Neuronal stem cell (in vitro differentiated cells): Measurements from ENCODE around the gene ZNF148.

Experiments used
- DNase-seq: peaks from one replicate; pipeline ENCODE4 v3.0.0-alpha.2; 2013; ENCODE audit warnings: low spot score
- H2AFZ ChIP-seq: one replicate; pipeline ENCODE4 v1.6.1; 2013; ENCODE audit warnings: mild to moderate bottlenecking, low read length, inconsistent platforms
- H2AK5ac ChIP-seq: 2 replicates; pipeline ENCODE4 v1.6.1; 2013; ENCODE audit warnings: low read depth, mild to moderate bottlenecking, inconsistent platforms, low read length, moderate library complexity, mixed read lengths
- H2BK120ac ChIP-seq: 2 replicates; pipeline ENCODE4 v1.6.1; 2013; ENCODE audit warnings: low read depth, mild to moderate bottlenecking, inconsistent platforms, low read length, moderate library complexity, mixed read lengths
- H2BK12ac ChIP-seq: one replicate; pipeline ENCODE4 v1.6.1; 2013; ENCODE audit warnings: low read length, inconsistent platforms
- H2BK15ac ChIP-seq: 2 replicates; pipeline ENCODE4 v1.6.1; 2013; ENCODE audit warnings: mild to moderate bottlenecking, low read length, inconsistent platforms, mixed read lengths
- H2BK5ac ChIP-seq: one replicate; pipeline ENCODE4 v1.6.1; 2013; ENCODE audit warnings: inconsistent platforms, mild to moderate bottlenecking, low read length, moderate library complexity
- H3K14ac ChIP-seq: one replicate; pipeline ENCODE4 v1.6.1; 2013; ENCODE audit warnings: low read length, inconsistent platforms
- H3K18ac ChIP-seq: 2 replicates; pipeline ENCODE4 v1.6.1; 2013; ENCODE audit warnings: low read length, inconsistent platforms
- H3K23ac ChIP-seq: 2 replicates; pipeline ENCODE4 v1.6.1; 2013; ENCODE audit warnings: low read depth, mild to moderate bottlenecking, mixed read lengths, low read length, inconsistent platforms; ENCODE audit not compliant: poor library complexity
- H3K27ac ChIP-seq: replicated peaks from 3 replicates; pipeline ENCODE4 v1.5.1; 2013; ENCODE audit warnings: low read length, inconsistent platforms
- H3K27me3 ChIP-seq, 3 experiments: 2 replicates each; pipeline ENCODE4 v1.6.1; 2013; ENCODE audit warnings: low read length in 3 of 3, mild to moderate bottlenecking in 2 of 3, inconsistent platforms in 1 of 3, low read depth in 1 of 3, mixed read lengths in 1 of 3, moderate library complexity in 1 of 3; ENCODE audit not compliant: control insufficient read depth in 3 of 3, insufficient read depth in 3 of 3
- H3K36me3 ChIP-seq, 2 donors: replicated peaks in 1 of 2; 2 replicates each; pipeline ENCODE4 v1.6.1; 2013; ENCODE audit warnings: low read length in 2 of 2; ENCODE audit not compliant: control insufficient read depth in 2 of 2, insufficient read depth in 2 of 2
- H3K4ac ChIP-seq: 2 replicates; pipeline ENCODE4 v1.6.1; 2013; ENCODE audit warnings: inconsistent platforms, mild to moderate bottlenecking, low read length, moderate library complexity
- H3K4me1 ChIP-seq, 2 donors: 1 replicate in 1 of 2; 2 replicates in 1 of 2; pipeline ENCODE4 v1.6.1; 2013; ENCODE audit warnings: low read length in 2 of 2, low read depth in 1 of 2; ENCODE audit not compliant: control insufficient read depth in 2 of 2, insufficient read depth in 1 of 2
- H3K4me2 ChIP-seq: one replicate; pipeline ENCODE4 v1.6.1; 2013; ENCODE audit warnings: mild to moderate bottlenecking, low read length, inconsistent platforms; ENCODE audit not compliant: insufficient read depth, poor library complexity, severe bottlenecking
- H3K4me3 ChIP-seq, 2 donors: 2 replicates each; pipeline ENCODE4 v1.5.1; 2013; ENCODE audit warnings: low read length in 2 of 2, mild to moderate bottlenecking in 2 of 2, inconsistent platforms in 1 of 2, moderate library complexity in 1 of 2
- H3K79me1 ChIP-seq: one replicate; pipeline ENCODE4 v1.6.1; 2013; ENCODE audit warnings: low read depth, mild to moderate bottlenecking, inconsistent platforms, low read length, moderate library complexity
- H3K9ac ChIP-seq: one replicate; pipeline ENCODE4 v1.6.1; 2013; ENCODE audit warnings: mild to moderate bottlenecking, low read depth, low read length, inconsistent platforms; ENCODE audit not compliant: poor library complexity
- H3K9me3 ChIP-seq, 2 donors: replicated peaks in 1 of 2; 2 replicates each; pipeline versions ENCODE3 to v1.6.1; 2013; ENCODE audit warnings: low read length in 2 of 2, mild to moderate bottlenecking in 2 of 2, inconsistent platforms in 1 of 2, low read depth in 1 of 2, mixed read lengths in 1 of 2, moderate library complexity in 1 of 2; ENCODE audit not compliant: control insufficient read depth in 2 of 2, insufficient read depth in 1 of 2
- H4K8ac ChIP-seq: one replicate; pipeline ENCODE4 v1.6.1; 2013; ENCODE audit warnings: low read depth, mild to moderate bottlenecking, inconsistent platforms, low read length, moderate library complexity
- H4K91ac ChIP-seq: one replicate; pipeline ENCODE4 v1.6.1; 2013; ENCODE audit warnings: low read length, low read depth, mild to moderate bottlenecking, inconsistent platforms; ENCODE audit not compliant: poor library complexity
- WGBS, 2 donors: extraction: QIAGEN DNeasy Blood & Tissue Kit; methylation state at CpG; one replicate each; pipeline ENCODE4 v1.1.7; 2013; ENCODE audit warnings: missing lambda C conversion rate in 2 of 2, mixed read lengths in 1 of 2; ENCODE audit not compliant: insufficient read length in 2 of 2, insufficient replicate concordance in 1 of 2; ENCODE audit errors: extremely low coverage in 2 of 2; 5-methylcytosine and 5-hydroxymethylcytosine counted together

ZNF148 gene

DNA sequence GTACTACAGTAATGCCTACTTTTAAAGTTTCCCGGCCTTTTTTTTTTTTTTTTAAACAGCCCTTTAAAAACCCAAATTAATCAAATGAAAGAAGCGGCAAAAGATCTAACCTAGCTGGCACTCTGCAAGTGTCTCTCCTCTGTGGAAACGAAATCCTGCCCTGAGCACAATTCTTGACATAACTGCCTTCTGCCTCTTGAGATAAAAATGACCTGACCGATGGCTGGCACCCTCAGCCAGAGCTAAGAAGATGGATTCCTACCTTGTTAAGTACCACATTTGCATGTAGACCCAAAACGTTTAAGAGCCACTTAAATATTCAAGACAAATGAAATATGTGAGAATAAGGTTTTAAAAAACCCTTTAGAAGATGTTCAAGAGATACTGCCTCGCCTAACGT is 146.0 kb downstream of the ZNF148 start:
- DNase-seq, result no peak
- no peak overlapping the region for H2AK5ac ChIP-seq
- H3K27ac ChIP-seq, result no peak overlapping the region
- H3K18ac ChIP-seq, result no peak overlapping the region
- no peak overlapping the region for H2BK12ac ChIP-seq
- no peak overlapping the region for H3K9ac ChIP-seq
- peaks cover 0 to 7% of the 10 kb centered on the region in 2 donors for H3K9me3 ChIP-seq
- no peak overlapping the region for H2BK5ac ChIP-seq
- no peaks in the 10 kb centered on the region for H3K27me3 ChIP-seq
- H4K8ac ChIP-seq, result no peak overlapping the region
- no peak overlapping the region for H4K91ac ChIP-seq
- H3K4me2 ChIP-seq, result no peak overlapping the region
- WGBS, 2 donors, result no CpG with 5 or more reads among the region's 7 CpGs
- no peak overlapping the region for H2BK15ac ChIP-seq
- no peak overlapping the region for H2AFZ ChIP-seq
- peaks cover 0 to 2% of the 10 kb centered on the region in 2 donors for H3K4me1 ChIP-seq
- H2BK120ac ChIP-seq, result no peak overlapping the region
- H3K4me3 ChIP-seq, result no peak overlapping the region
- H3K4ac ChIP-seq, result no peak overlapping the region
- no peak overlapping the region for H3K14ac ChIP-seq
- H3K36me3 ChIP-seq, result peaks cover 11 to 42% of the 10 kb centered on the region in 2 donors
- H3K79me1 ChIP-seq, result no peaks in the 10 kb centered on the region
- H3K23ac ChIP-seq, result no peak overlapping the region

DNA sequence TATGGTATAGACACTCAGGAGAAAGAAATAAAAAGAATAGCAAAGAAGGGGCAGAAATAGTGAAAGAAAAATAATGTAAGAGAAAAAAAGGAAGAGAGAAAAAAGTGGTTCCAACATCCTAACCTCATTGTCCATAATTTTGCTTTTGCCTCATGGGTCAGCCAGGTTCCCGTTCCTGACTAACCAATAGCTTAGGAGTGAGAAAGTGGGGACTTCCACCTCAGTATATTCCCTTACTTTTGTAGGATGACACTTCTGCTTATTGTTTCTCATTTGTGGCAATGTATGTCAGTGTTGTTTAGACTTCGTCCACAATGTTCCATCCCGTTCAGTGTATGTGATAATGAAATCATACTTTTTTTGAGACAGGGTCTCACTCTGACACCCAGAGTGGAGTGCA is 153.3 kb downstream of the ZNF148 start:
- H3K4me2 ChIP-seq, result no peak overlapping the region
- no peaks in the 10 kb centered on the region for H3K79me1 ChIP-seq
- no peak for DNase-seq
- no peak overlapping the region for H4K8ac ChIP-seq
- no peaks in the 10 kb centered on the region for H3K27me3 ChIP-seq
- no peak overlapping the region for H3K18ac ChIP-seq
- no peak overlapping the region for H2AK5ac ChIP-seq
- no peak overlapping the region for H3K9ac ChIP-seq
- H3K9me3 ChIP-seq, result no peaks in the 10 kb centered on the region
- H3K27ac ChIP-seq, result no peak overlapping the region
- no peak overlapping the region for H2BK120ac ChIP-seq
- H3K4ac ChIP-seq, result no peak overlapping the region
- WGBS, 2 donors, result no CpG with 5 or more reads among the region's 3 CpGs
- H2BK15ac ChIP-seq, result no peak overlapping the region
- H4K91ac ChIP-seq, result no peak overlapping the region
- H2BK12ac ChIP-seq, result no peak overlapping the region
- no peak overlapping the region for H3K4me3 ChIP-seq
- H3K14ac ChIP-seq, result no peak overlapping the region
- H3K4me1 ChIP-seq, result peaks cover 0 to 2% of the 10 kb centered on the region in 2 donors
- no peak overlapping the region for H2AFZ ChIP-seq
- H2BK5ac ChIP-seq, result no peak overlapping the region
- H3K36me3 ChIP-seq, result no peaks in the 10 kb centered on the region
- H3K23ac ChIP-seq, result no peak overlapping the region

DNA sequence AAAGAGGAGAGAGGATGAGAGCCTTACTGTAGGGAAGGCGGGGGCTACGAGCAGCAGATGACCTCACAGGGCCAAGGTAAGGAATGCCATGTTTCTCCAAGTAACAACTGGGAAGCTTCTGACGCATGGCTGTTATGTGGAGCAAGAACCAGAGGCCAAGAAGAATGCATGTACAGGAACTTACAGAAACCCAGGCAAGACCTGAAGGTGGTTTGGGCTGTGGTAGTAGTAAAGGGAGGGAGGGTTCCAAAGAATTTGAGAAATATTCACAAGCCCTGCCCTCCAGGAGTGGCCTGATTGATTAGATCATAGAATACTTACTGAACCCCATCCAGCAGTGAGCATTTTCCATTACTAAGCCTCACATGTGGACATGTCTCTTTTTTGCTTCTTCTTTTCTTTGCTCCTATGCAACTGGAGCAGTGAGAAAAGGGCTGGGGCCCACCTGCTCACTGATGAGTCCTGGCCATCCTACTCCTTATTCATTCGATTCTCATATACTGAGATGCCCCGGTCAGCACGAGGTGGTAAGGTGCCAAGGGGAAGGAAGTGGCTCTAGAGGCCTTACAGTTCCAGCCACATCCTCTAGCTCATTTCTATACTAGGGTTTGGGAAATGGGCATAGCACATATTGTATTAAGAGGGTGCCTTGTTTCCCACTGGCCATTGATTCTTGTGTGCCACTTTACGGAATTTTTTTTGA is 154.2 kb downstream of the ZNF148 start:
- H4K91ac ChIP-seq, result no peak overlapping the region
- H3K4me1 ChIP-seq, result peaks cover 0 to 2% of the 10 kb centered on the region in 2 donors
- WGBS, 2 donors, result no CpG with 5 or more reads among the region's 7 CpGs
- H2BK15ac ChIP-seq, result no peak overlapping the region
- H2BK120ac ChIP-seq, result no peak overlapping the region
- DNase-seq, result no peak
- H3K9ac ChIP-seq, result no peak overlapping the region
- H3K4me3 ChIP-seq, result no peak overlapping the region
- no peak overlapping the region for H3K4ac ChIP-seq
- no peak overlapping the region for H3K4me2 ChIP-seq
- H3K18ac ChIP-seq, result peak overlapping the region; percentile 9
- H3K36me3 ChIP-seq, result no peaks in the 10 kb centered on the region
- H4K8ac ChIP-seq, result no peak overlapping the region
- no peaks in the 10 kb centered on the region for H3K79me1 ChIP-seq
- no peak overlapping the region for H2BK5ac ChIP-seq
- H3K14ac ChIP-seq, result no peak overlapping the region
- no peak overlapping the region for H2BK12ac ChIP-seq
- H3K27me3 ChIP-seq, result no peaks in the 10 kb centered on the region
- H3K23ac ChIP-seq, result no peak overlapping the region
- no peak overlapping the region for H2AK5ac ChIP-seq
- H3K9me3 ChIP-seq, result no peaks in the 10 kb centered on the region
- H2AFZ ChIP-seq, result no peak overlapping the region
- no peak overlapping the region for H3K27ac ChIP-seq

DNA sequence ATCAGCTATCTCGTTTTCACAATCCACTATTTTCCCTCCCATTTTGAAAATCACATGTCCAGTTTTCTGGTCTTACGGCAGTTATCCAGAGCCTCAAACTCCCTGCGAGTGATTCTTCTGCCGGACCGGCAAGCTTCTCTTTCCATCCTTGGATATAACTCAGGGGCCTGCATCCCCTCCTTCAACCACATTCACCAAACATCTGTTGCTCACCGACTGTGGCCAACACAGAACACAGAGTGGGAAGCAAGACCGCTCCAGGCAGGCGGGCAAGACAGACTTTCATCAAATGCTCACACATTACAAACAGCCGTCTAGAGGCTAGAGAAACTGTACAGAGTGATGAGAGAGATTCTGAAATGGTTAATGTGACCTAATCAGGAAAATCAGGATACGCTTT is 154.9 kb downstream of the ZNF148 start:
- Histone ChIP-seq H3K27ac (no peak overlapping the region), H2AK5ac (no peak overlapping the region), H3K4ac (no peak overlapping the region), H3K79me1 (no peaks in the 10 kb centered on the region), H3K4me3 (no peak overlapping the region), H3K4me2 (no peak overlapping the region), H4K91ac (no peak overlapping the region), H3K9me3 (no peaks in the 10 kb centered on the region), H3K4me1 (peaks cover 0 to 2% of the 10 kb centered on the region in 2 donors), H2BK120ac (no peak overlapping the region), H2BK5ac (no peak overlapping the region), H2AFZ (no peak overlapping the region), H2BK12ac (no peak overlapping the region), H3K9ac (no peak overlapping the region), H4K8ac (no peak overlapping the region), H3K27me3 (no peaks in the 10 kb centered on the region), H3K18ac (no peak overlapping the region), H3K23ac (no peak overlapping the region), H3K36me3 (no peaks in the 10 kb centered on the region), H3K14ac (no peak overlapping the region), H2BK15ac (no peak overlapping the region)
- WGBS, 2 donors, result no CpG with 5 or more reads among the region's 10 CpGs
- DNase-seq, result no peak
